Activated naive CD8-positive, alpha-beta T cell (primary cell): ENCODE data around the gene ALG2.
A peak's percentile ranks its signal among the peaks of the same experiment; 100 is the strongest.

Experiments used
- H3K27ac Mint-ChIP-seq: one replicate; pipeline ENCODE4 v1.8.0; 2021; ENCODE audit warnings: mixed read lengths
- H3K27me3 Mint-ChIP-seq: one replicate; pipeline ENCODE4 v1.8.0; 2021; ENCODE audit warnings: mixed read lengths
- H3K36me3 Mint-ChIP-seq: one replicate; pipeline ENCODE4 v1.8.0; 2021; ENCODE audit warnings: mixed read lengths
- H3K4me1 Mint-ChIP-seq: one replicate; pipeline ENCODE4 v1.8.0; 2021; ENCODE audit warnings: low read depth, mixed read lengths
- H3K4me3 Mint-ChIP-seq: one replicate; pipeline ENCODE4 v1.8.0; 2021; ENCODE audit warnings: mild to moderate bottlenecking, mixed read lengths
- H3K9me3 Mint-ChIP-seq: one replicate; pipeline ENCODE4 v1.8.0; 2021; ENCODE audit warnings: low read depth, mixed read lengths

Gene ALG2

GRCh38 chr9:99189887-99190596 lies 31.7 kb downstream of the ALG2 start:
- no peaks in the 10 kb centered on the region for H3K27me3 Mint-ChIP-seq
- no peak overlapping the region for H3K27ac Mint-ChIP-seq
- H3K4me1 Mint-ChIP-seq: peaks cover 10% of the 10 kb centered on the region
- H3K36me3 Mint-ChIP-seq: no peaks in the 10 kb centered on the region
- no peak overlapping the region for H3K4me3 Mint-ChIP-seq
- H3K9me3 Mint-ChIP-seq: no peaks in the 10 kb centered on the region

- Mint-ChIP-seq H3K4me3 (no peak overlapping the region), H3K27ac (no peak overlapping the region), H3K4me1 (peaks cover 18% of the 10 kb centered on the region)
Measured at GRCh38 chr9:99189186-99189585, 32.6 kb downstream of the ALG2 start.

GRCh38 chr9:99187311-99187710 lies 34.4 kb downstream of the ALG2 start:
- no peaks in the 10 kb centered on the region for H3K9me3 Mint-ChIP-seq
- H3K27ac Mint-ChIP-seq: no peak overlapping the region
- no peaks in the 10 kb centered on the region for H3K27me3 Mint-ChIP-seq
- H3K4me1 Mint-ChIP-seq: peaks cover 24% of the 10 kb centered on the region
- no peaks in the 10 kb centered on the region for H3K36me3 Mint-ChIP-seq
- no peak overlapping the region for H3K4me3 Mint-ChIP-seq

More at GRCh38 chr9:99189186-99189585, 32.6 kb downstream of the ALG2 start:
- no peaks in the 10 kb centered on the region for H3K27me3 Mint-ChIP-seq
- H3K9me3 Mint-ChIP-seq: no peaks in the 10 kb centered on the region
- no peaks in the 10 kb centered on the region for H3K36me3 Mint-ChIP-seq

GRCh38 chr9:99185934-99186333 lies 35.8 kb downstream of the ALG2 start:
- H3K9me3 Mint-ChIP-seq: no peaks in the 10 kb centered on the region
- no peak overlapping the region for H3K27ac Mint-ChIP-seq
- H3K4me3 Mint-ChIP-seq: no peak overlapping the region
- H3K4me1 Mint-ChIP-seq: peaks cover 37% of the 10 kb centered on the region
- H3K27me3 Mint-ChIP-seq: no peaks in the 10 kb centered on the region
- H3K36me3 Mint-ChIP-seq: no peaks in the 10 kb centered on the region

GRCh38 chr9:99185348-99185632 lies 36.5 kb downstream of the ALG2 start:
- Mint-ChIP-seq H3K4me3 (no peak overlapping the region), H3K27me3 (no peaks in the 10 kb centered on the region), H3K4me1 (peaks cover 43% of the 10 kb centered on the region), H3K36me3 (no peaks in the 10 kb centered on the region), H3K27ac (no peak overlapping the region), H3K9me3 (no peaks in the 10 kb centered on the region)

- Mint-ChIP-seq H3K36me3 (no peaks in the 10 kb centered on the region), H3K27me3 (no peaks in the 10 kb centered on the region), H3K4me3 (peak overlapping the region; percentile 40), H3K4me1 (peaks cover 46% of the 10 kb centered on the region), H3K9me3 (no peaks in the 10 kb centered on the region), H3K27ac (peak overlapping the region; percentile 46)
Measured at GRCh38 chr9:99184475-99185347, 37.0 kb downstream of the ALG2 start.

- H3K4me1 Mint-ChIP-seq: peaks cover 46% of the 10 kb centered on the region
- H3K9me3 Mint-ChIP-seq: no peaks in the 10 kb centered on the region
- no peak overlapping the region for H3K4me3 Mint-ChIP-seq
- H3K36me3 Mint-ChIP-seq: no peaks in the 10 kb centered on the region
- peak overlapping the region; percentile 46 for H3K27ac Mint-ChIP-seq
- H3K27me3 Mint-ChIP-seq: no peaks in the 10 kb centered on the region
Measured at GRCh38 chr9:99184110-99184474, 37.6 kb downstream of the ALG2 start.

- H3K27me3 Mint-ChIP-seq: no peaks in the 10 kb centered on the region
- H3K4me3 Mint-ChIP-seq: no peak overlapping the region
- no peaks in the 10 kb centered on the region for H3K9me3 Mint-ChIP-seq
- peak overlapping the region; percentile 18 for H3K27ac Mint-ChIP-seq
- H3K4me1 Mint-ChIP-seq: peaks cover 46% of the 10 kb centered on the region
- H3K36me3 Mint-ChIP-seq: no peaks in the 10 kb centered on the region
Measured at GRCh38 chr9:99183616-99184015, 38.1 kb downstream of the ALG2 start.

GRCh38 chr9:99182356-99182755 lies 39.4 kb downstream of the ALG2 start:
- no peaks in the 10 kb centered on the region for H3K27me3 Mint-ChIP-seq
- H3K4me3 Mint-ChIP-seq: no peak overlapping the region
- H3K4me1 Mint-ChIP-seq: peaks cover 46% of the 10 kb centered on the region
- H3K27ac Mint-ChIP-seq: no peak overlapping the region
- no peaks in the 10 kb centered on the region for H3K9me3 Mint-ChIP-seq
- no peaks in the 10 kb centered on the region for H3K36me3 Mint-ChIP-seq

GRCh38 chr9:99181621-99182020 lies 40.1 kb downstream of the ALG2 start:
- H3K4me1 Mint-ChIP-seq: peaks cover 44% of the 10 kb centered on the region
- peak overlapping the region; percentile 80 for H3K27ac Mint-ChIP-seq
- peak overlapping the region; percentile 71 for H3K4me3 Mint-ChIP-seq
- no peaks in the 10 kb centered on the region for H3K9me3 Mint-ChIP-seq
- H3K36me3 Mint-ChIP-seq: no peaks in the 10 kb centered on the region
- H3K27me3 Mint-ChIP-seq: no peaks in the 10 kb centered on the region

GRCh38 chr9:99181206-99181605 lies 40.5 kb downstream of the ALG2 start:
- Mint-ChIP-seq H3K27ac (peak overlapping the region; percentile 80), H3K9me3 (no peaks in the 10 kb centered on the region), H3K4me1 (peaks cover 42% of the 10 kb centered on the region), H3K4me3 (no peak overlapping the region), H3K27me3 (no peaks in the 10 kb centered on the region), H3K36me3 (no peaks in the 10 kb centered on the region)

- Mint-ChIP-seq H3K4me3 (no peak overlapping the region), H3K9me3 (no peaks in the 10 kb centered on the region)
Measured at GRCh38 chr9:99180662-99181061, 41.1 kb downstream of the ALG2 start.

GRCh38 chr9:99180199-99180598 lies 41.5 kb downstream of the ALG2 start:
- H3K4me1 Mint-ChIP-seq: peaks cover 42% of the 10 kb centered on the region

More at GRCh38 chr9:99180662-99181061, 41.1 kb downstream of the ALG2 start:
- Mint-ChIP-seq H3K27me3 (no peaks in the 10 kb centered on the region), H3K36me3 (no peaks in the 10 kb centered on the region), H3K27ac (peak overlapping the region; percentile 64), H3K4me1 (peaks cover 42% of the 10 kb centered on the region)

GRCh38 chr9:99178912-99179872 lies 42.5 kb downstream of the ALG2 start:
- Mint-ChIP-seq H3K4me3 (no peak overlapping the region), H3K27ac (no peak overlapping the region)

More at GRCh38 chr9:99180199-99180598, 41.5 kb downstream of the ALG2 start:
- H3K36me3 Mint-ChIP-seq: no peaks in the 10 kb centered on the region
- H3K27ac Mint-ChIP-seq: peak overlapping the region; percentile 64
- no peak overlapping the region for H3K4me3 Mint-ChIP-seq
- no peaks in the 10 kb centered on the region for H3K9me3 Mint-ChIP-seq
- H3K27me3 Mint-ChIP-seq: no peaks in the 10 kb centered on the region

More at GRCh38 chr9:99178912-99179872, 42.5 kb downstream of the ALG2 start:
- no peaks in the 10 kb centered on the region for H3K27me3 Mint-ChIP-seq
- no peaks in the 10 kb centered on the region for H3K9me3 Mint-ChIP-seq
- peaks cover 34% of the 10 kb centered on the region for H3K4me1 Mint-ChIP-seq
- no peaks in the 10 kb centered on the region for H3K36me3 Mint-ChIP-seq
